ENCODE measurements around the gene HNRNPDL.

- TF ChIP-seq POLR2A (IDR thresholded peaks at IDR 0.05): no peak
- TF ChIP-seq, protein P1, sequence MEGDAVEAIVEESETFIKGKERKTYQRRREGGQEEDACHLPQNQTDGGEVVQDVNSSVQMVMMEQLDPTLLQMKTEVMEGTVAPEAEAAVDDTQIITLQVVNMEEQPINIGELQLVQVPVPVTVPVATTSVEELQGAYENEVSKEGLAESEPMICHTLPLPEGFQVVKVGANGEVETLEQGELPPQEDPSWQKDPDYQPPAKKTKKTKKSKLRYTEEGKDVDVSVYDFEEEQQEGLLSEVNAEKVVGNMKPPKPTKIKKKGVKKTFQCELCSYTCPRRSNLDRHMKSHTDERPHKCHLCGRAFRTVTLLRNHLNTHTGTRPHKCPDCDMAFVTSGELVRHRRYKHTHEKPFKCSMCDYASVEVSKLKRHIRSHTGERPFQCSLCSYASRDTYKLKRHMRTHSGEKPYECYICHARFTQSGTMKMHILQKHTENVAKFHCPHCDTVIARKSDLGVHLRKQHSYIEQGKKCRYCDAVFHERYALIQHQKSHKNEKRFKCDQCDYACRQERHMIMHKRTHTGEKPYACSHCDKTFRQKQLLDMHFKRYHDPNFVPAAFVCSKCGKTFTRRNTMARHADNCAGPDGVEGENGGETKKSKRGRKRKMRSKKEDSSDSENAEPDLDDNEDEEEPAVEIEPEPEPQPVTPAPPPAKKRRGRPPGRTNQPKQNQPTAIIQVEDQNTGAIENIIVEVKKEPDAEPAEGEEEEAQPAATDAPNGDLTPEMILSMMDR (IDR thresholded peaks at IDR 0.05): no peak
These were observed 893 bp upstream of the HNRNPDL start for GRCh38 chr4:82430964-82431745.
